ENCODE data around the gene CACFD1. TPM values are rescaled to one million over a fixed set of nuclear protein-coding genes. Genes with fewer than 3 reads are reported as not detected.
A peak's percentile ranks its signal among the peaks of the same experiment; 100 is the strongest.

The CACFD1 gene
- 8.2 TPM for polyA plus RNA-seq (2013, experiment 1 of 2; ENCODE audit: insufficient read length)
- 9.7 TPM for polyA plus RNA-seq (2013, experiment 2 of 2; ENCODE audit: insufficient read length)

GRCh38 chr9:133459476-133460404 lies at the start of gene CACFD1:
CACFD1 (plus strand) TSS chr9:133459978; CDS start chr9:133460067, 89 bp downstream.
- peak; percentile 90 for DNase-seq

GRCh38 chr9:133415170-133415569 lies 44.6 kb upstream of the CACFD1 start:
- no peak for DNase-seq

GRCh38 chr9:133417541-133418461 lies 42.0 kb upstream of the CACFD1 start, which contains the start of gene REXO4:
REXO4 (minus strand) TSS chr9:133418010; CDS start chr9:133417844, 166 bp downstream.
- peak; percentile 92 for DNase-seq

GRCh38 chr9:133419005-133419404 lies 40.8 kb upstream of the CACFD1 start:
- no peak for DNase-seq

- DNase-seq: no peak
These were observed 39.4 kb upstream of the CACFD1 start for GRCh38 chr9:133420392-133420827.

- no peak for DNase-seq
These were observed 37.9 kb upstream of the CACFD1 start, which contains the start of gene ADAMTS13 for GRCh38 chr9:133421615-133422542. ADAMTS13 (plus strand) TSS chr9:133422367; CDS start chr9:133422444, 77 bp downstream.

GRCh38 chr9:133423216-133423615 lies 36.6 kb upstream of the CACFD1 start:
- DNase-seq: no peak

DNA sequence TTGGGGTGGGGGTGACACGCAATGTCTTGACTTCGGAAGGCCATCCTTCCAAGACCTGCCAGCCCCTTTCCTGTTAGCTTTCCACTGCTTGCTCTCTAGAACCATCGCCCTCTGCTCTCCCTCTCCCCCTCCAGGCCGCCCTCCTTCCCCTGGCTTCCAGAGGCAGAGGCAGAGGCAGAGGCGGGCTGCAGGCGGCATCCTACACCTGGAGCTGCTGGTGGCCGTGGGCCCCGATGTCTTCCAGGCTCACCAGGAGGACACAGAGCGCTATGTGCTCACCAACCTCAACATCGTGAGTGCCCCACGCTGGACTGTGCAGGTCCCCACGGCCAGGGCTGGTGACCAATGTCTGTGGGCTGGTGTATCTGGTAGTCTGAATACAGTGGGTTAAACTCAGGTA lies 35.6 kb upstream of the CACFD1 start:
- no peak for DNase-seq

- no peak for DNase-seq
These were observed 34.6 kb upstream of the CACFD1 start for GRCh38 chr9:133425049-133425632.

- DNase-seq: no peak
These were observed 33.8 kb upstream of the CACFD1 start for GRCh38 chr9:133426011-133426410.

- no peak for DNase-seq
These were observed 32.0 kb upstream of the CACFD1 start for GRCh38 chr9:133427658-133428348.

DNA sequence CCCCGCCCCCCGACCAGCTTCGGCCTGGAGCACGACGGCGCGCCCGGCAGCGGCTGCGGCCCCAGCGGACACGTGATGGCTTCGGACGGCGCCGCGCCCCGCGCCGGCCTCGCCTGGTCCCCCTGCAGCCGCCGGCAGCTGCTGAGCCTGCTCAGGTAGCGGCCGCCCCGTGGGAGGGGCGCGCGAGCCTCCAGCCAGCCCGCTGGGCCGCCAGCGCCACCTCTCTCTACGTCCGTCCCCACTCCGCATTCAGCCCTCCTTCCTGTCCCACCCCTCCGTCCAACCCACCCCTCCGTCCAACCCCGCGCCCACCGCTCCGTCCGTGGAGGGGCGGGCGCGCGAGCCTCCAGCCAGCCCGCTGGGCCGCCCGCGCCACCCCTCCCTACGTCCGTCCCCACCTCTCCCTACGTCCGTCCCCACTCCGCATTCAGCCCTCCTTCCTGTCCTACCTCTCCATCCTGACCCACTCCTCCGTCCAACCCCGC lies 31.1 kb upstream of the CACFD1 start:
- DNase-seq: no peak

GRCh38 chr9:133429214-133429613 lies 30.6 kb upstream of the CACFD1 start:
- no peak for DNase-seq

GRCh38 chr9:133429641-133430161 lies 30.1 kb upstream of the CACFD1 start:
- peak; percentile 13 for DNase-seq

DNA sequence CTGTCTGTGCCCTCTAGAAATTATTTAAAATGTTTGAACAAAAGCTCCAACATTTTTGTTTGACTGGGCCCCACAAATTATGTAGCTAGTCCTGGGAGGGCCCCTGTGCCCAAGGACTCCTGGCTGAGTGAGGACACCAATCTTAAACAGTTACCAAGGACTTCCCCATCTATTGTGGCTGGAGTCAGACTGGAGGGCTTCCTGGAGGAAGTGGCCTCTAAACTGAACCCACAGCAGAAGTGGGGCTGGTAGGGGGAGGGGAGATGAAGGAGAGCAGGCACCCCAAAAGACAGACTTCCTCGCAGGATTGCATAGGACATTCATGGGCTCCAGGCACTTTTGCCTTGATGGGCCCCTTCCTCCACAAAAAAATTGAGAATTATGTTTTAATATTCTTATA lies 29.5 kb upstream of the CACFD1 start:
- no peak for DNase-seq

GRCh38 chr9:133433351-133433843 lies 26.4 kb upstream of the CACFD1 start:
- no peak for DNase-seq

- DNase-seq: no peak
These were observed 23.1 kb upstream of the CACFD1 start for GRCh38 chr9:133436681-133437080.

- no peak for DNase-seq
These were observed 21.8 kb upstream of the CACFD1 start for GRCh38 chr9:133437753-133438531.

DNA sequence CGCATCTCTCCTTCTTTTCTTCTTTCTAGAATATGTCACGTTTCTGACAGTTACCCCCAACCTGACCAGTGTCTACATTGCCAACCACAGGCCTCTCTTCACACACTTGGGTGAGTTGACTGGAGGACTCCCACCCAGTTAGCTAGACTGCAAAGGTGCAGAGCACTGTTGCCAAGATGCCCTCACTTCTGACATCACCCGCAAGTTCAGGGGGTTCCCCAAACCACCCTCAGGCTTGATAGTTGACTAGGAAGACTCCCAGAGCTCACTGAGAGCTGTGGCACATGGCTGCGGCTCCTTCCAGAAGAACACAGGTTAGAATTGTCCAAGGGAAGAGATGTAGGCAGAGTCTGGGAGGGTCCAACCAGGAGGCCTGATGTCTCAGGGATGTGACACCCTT lies 20.4 kb upstream of the CACFD1 start:
- no peak for DNase-seq

Measured in fibroblast of skin of scalp (primary cell).